Osteoblast (primary cell): ENCODE results near the gene OR2L3. TPM values are rescaled to one million over a fixed set of nuclear protein-coding genes. Genes with fewer than 3 reads are reported as not detected.
"Not testable (repeated sequence)": the region's sequence is repeated elsewhere in the genome, so short reads cannot be mapped to it uniquely, and the experiment has no call there.

Experiments
- DNase-seq: peaks from one replicate; pipeline ENCODE4 v3.0.0; 2011; ENCODE audit warnings: low spot score, mixed read lengths; ENCODE audit not compliant: insufficient read length; ENCODE audit errors: missing footprints
- H2AFZ ChIP-seq: 2 replicates; pipeline ENCODE4 v1.6.0; 2011; ENCODE audit warnings: mild to moderate bottlenecking, low read length
- H3K27ac ChIP-seq: 2 replicates; pipeline ENCODE4 v1.5.1; 2011; ENCODE audit warnings: mild to moderate bottlenecking, low read depth, low read length, moderate library complexity
- H3K27me3 ChIP-seq: 2 replicates; pipeline ENCODE4 v1.6.0; 2012; ENCODE audit warnings: mild to moderate bottlenecking, control low read depth, inconsistent platforms, low read length, moderate library complexity; ENCODE audit not compliant: insufficient read depth
- H3K36me3 ChIP-seq: 2 replicates; pipeline ENCODE4 v1.5.1; 2011; ENCODE audit warnings: mild to moderate bottlenecking, low read length, control low read depth, moderate library complexity; ENCODE audit not compliant: insufficient read depth
- H3K4me1 ChIP-seq: 2 replicates; pipeline ENCODE4 v1.5.1; 2011; ENCODE audit warnings: mild to moderate bottlenecking, low read length, control low read depth, moderate library complexity; ENCODE audit not compliant: insufficient read depth
- H3K4me2 ChIP-seq: 2 replicates; pipeline ENCODE4 v1.6.0; 2011; ENCODE audit warnings: mild to moderate bottlenecking, low read length; ENCODE audit not compliant: insufficient read depth
- H3K4me3 ChIP-seq: fragments of 200-600 bp; sonication (generic); 3 replicates; pipeline ENCODE4 v1.5.1; 2012; ENCODE audit warnings: mild to moderate bottlenecking, low read length, inconsistent platforms; ENCODE audit not compliant: insufficient read depth
- H3K79me2 ChIP-seq: 2 replicates; pipeline ENCODE4 v1.6.0; 2012; ENCODE audit warnings: mild to moderate bottlenecking, low read length, control low read depth, inconsistent platforms; ENCODE audit not compliant: insufficient read depth
- H3K9me3 ChIP-seq: 2 replicates; pipeline ENCODE4 v1.5.1; 2011; ENCODE audit warnings: low read depth, low read length, control low read depth
- H4K20me1 ChIP-seq: 2 replicates; pipeline ENCODE4 v1.6.0; 2012; ENCODE audit warnings: mild to moderate bottlenecking, low read length, control low read depth; ENCODE audit not compliant: insufficient read depth
- CTCF ChIP-seq: IDR thresholded peaks from 2 replicates; pipeline ENCODE4 v1.5.1; 2011; ENCODE audit warnings: mild to moderate bottlenecking, low read depth, low read length, moderate library complexity; ENCODE audit errors: extremely low read depth
- total RNA-seq: library from RNA; depleted of rRNA; stranded (reverse); fragments of >200 nt; gene quantifications from 2 replicates; pipeline ENCODE4 v1.2.3, GENCODE V29; 2012

Gene OR2L3
- total RNA-seq, 1 donor = under 0.01 TPM

GRCh38 chr1:248065071-248065470 lies 18.4 kb downstream of the OR2L3 start:
- no peaks in the 10 kb centered on the region for H3K4me1 ChIP-seq
- no peaks in the 10 kb centered on the region for H3K27me3 ChIP-seq
- no peak overlapping the region for H2AFZ ChIP-seq
- no peaks in the 10 kb centered on the region for H3K9me3 ChIP-seq
- DNase-seq = no peak
- H3K27ac ChIP-seq = no peak overlapping the region
- H3K36me3 ChIP-seq = no peaks in the 10 kb centered on the region
- H3K4me2 ChIP-seq = no peak overlapping the region
- no peak overlapping the region for H3K4me3 ChIP-seq
- no peak for TF ChIP-seq CTCF
- H4K20me1 ChIP-seq = no peaks in the 10 kb centered on the region
- H3K79me2 ChIP-seq = no peaks in the 10 kb centered on the region

- no peaks in the 10 kb centered on the region for H3K79me2 ChIP-seq
- H3K4me1 ChIP-seq = no peaks in the 10 kb centered on the region
- H3K27me3 ChIP-seq = no peaks in the 10 kb centered on the region
- H3K36me3 ChIP-seq = no peaks in the 10 kb centered on the region
- no peaks in the 10 kb centered on the region for H3K9me3 ChIP-seq
- no peak overlapping the region for H3K4me2 ChIP-seq
- H3K27ac ChIP-seq = no peak overlapping the region
- no peak overlapping the region for H3K4me3 ChIP-seq
- DNase-seq = no peak
- no peaks in the 10 kb centered on the region for H4K20me1 ChIP-seq
- H2AFZ ChIP-seq = no peak overlapping the region
- TF ChIP-seq CTCF = no peak
Measured at GRCh38 chr1:248065604-248066003, 19.0 kb downstream of the OR2L3 start.

GRCh38 chr1:248083864-248084263 lies 37.2 kb downstream of the OR2L3 start:
- not testable (repeated sequence) for H3K27ac ChIP-seq, H3K36me3 ChIP-seq, H3K4me3 ChIP-seq, H3K9me3 ChIP-seq, H3K4me1 ChIP-seq, DNase-seq, H3K79me2 ChIP-seq, H3K27me3 ChIP-seq, H4K20me1 ChIP-seq, H3K4me2 ChIP-seq, H2AFZ ChIP-seq

- TF ChIP-seq CTCF = no peak
- Histone ChIP-seq H3K27ac (no peak within 1 kb of the TSS), H3K27me3 (no peaks in the 10 kb centered on the region), H3K36me3 (no peaks in the 10 kb centered on the region), H3K79me2 (no peaks in the 10 kb centered on the region), H3K4me3 (no peak within 1 kb of the TSS), H3K4me1 (no peaks in the 10 kb centered on the region), H3K9me3 (no peaks in the 10 kb centered on the region), H2AFZ (no peak within 1 kb of the TSS), H4K20me1 (no peaks in the 10 kb centered on the region), H3K4me2 (no peak within 1 kb of the TSS)
- DNase-seq = no peak
Measured at GRCh38 chr1:248094884-248095283, 48.2 kb downstream of the OR2L3 start, which contains the start of gene OR2L13. OR2L13 (plus strand) TSS chr1:248095184; CDS start chr1:248099376, 4,192 bp downstream.
